WI38 (cell line): ENCODE data around the gene RNF208.
A peak's percentile ranks its signal among the peaks of the same experiment; 100 is the strongest.

ENCODE experiments used
- H3K4me3 ChIP-seq: 2 replicates; pipeline ENCODE4 v1.5.1; 2011; ENCODE audit warnings: low read depth, mild to moderate bottlenecking, control low read depth, low read length
- TF ChIP-seq, protein P1 (sequence below): IDR thresholded peaks from 2 replicates; pipeline ENCODE4 v1.5.1; 2012; ENCODE audit warnings: low read depth, mild to moderate bottlenecking, control low read depth, low read length

Gene RNF208

DNA sequence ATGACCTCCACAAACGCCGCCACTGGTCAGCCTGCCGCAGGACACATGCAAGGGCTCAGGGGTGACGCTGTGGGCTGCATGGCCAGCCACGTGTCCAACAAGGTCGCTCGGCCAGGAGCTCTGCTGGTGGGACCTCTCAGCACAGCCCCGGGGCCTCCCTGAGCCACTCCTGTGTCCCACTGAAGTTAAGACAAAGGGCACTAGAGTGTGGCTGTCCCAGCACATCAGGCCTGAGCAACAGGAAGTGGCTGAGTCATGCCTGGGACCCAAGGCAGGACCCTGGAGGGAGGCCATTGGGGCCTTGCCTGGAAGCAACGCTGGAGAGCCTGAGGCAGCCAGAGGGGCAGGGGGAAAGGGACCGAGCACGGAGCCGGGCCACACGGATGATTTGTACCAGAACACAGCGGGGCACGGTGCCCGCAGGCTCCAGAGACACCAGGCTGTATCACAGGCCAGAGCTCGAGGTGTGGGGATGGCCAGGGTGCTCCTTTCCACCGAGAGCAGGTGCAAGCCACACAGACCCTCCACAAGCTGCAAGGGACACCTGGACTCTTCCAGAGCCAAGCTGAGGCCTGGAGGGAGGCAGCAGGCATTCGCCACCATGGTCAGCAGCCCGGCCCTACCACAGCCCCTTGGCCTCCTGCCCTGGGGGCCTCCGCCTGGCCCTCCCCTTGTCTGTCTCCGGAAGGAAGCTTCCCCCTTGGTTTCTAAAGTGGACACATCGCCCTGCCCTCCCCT, 43.7 kb downstream of the RNF208 start:
- TF ChIP-seq, protein P1, sequence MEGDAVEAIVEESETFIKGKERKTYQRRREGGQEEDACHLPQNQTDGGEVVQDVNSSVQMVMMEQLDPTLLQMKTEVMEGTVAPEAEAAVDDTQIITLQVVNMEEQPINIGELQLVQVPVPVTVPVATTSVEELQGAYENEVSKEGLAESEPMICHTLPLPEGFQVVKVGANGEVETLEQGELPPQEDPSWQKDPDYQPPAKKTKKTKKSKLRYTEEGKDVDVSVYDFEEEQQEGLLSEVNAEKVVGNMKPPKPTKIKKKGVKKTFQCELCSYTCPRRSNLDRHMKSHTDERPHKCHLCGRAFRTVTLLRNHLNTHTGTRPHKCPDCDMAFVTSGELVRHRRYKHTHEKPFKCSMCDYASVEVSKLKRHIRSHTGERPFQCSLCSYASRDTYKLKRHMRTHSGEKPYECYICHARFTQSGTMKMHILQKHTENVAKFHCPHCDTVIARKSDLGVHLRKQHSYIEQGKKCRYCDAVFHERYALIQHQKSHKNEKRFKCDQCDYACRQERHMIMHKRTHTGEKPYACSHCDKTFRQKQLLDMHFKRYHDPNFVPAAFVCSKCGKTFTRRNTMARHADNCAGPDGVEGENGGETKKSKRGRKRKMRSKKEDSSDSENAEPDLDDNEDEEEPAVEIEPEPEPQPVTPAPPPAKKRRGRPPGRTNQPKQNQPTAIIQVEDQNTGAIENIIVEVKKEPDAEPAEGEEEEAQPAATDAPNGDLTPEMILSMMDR, result no peak
- no peak overlapping the region for H3K4me3 ChIP-seq

GRCh38 chr9:137176302-137177182, 45.5 kb downstream of the RNF208 start:
- no peak overlapping the region for H3K4me3 ChIP-seq
- TF ChIP-seq, protein P1, result peak; percentile 33; the same call in 1 of the 2 replicates

DNA sequence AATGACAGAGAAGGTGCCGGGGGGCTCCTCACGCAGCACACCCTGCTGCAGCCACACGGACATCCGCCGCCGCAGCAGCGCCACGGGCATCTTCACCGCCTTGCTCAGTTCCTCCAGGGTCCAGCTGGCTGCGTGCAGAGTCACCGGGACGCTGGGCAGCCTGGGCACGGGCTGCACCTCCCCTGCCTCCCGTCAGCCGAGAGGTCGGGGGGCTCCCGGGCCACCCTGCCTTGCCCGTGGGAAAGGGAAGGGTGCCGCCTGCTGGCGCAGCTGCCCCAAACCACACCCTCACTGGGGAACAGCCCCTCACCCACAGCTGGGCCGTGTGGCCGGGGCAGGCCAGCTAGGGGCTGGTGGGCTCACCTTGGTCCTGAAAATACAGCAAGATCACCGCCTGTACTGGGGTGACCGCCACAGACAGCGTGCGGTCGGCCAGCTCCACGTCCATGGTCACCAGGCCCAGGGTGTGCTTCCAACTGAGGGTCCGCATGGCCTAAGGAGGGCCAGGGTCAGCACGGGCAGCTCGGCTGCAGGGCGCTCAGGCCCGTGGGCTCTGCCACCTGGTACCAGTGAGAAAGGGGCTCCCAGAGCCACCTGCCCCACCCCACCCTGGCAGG, 46.6 kb downstream of the RNF208 start:
- TF ChIP-seq, protein P1, result no peak
- no peak overlapping the region for H3K4me3 ChIP-seq

DNA sequence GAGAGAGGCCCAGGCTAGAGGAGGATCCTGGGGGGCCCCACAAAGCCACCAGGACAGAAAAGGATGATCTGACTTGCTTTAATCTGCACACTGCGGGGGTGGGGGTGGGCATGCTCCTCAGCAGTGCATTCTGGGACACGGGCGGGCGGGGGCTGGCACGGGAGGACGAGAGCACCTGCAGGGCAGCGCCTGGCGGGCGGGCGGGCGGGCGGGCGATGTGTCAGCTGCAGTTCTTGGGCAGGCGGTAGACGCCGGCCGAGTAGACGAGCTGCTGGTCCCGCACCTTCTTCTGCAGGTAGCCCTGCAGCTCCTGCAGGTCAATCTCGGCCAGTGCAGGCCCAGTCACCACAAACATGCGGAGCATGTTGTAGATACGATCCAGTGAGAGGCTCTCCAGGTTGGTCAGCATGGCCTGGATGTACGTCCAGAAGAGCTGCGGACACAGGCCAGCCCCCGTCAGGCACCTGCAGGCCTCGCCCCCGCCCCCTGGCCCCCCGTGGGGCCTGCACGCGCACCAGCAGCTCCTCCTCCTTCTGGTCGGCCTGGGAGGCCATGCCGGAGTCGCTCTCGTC, 47.2 kb downstream of the RNF208 start:
- no peak overlapping the region for H3K4me3 ChIP-seq
- TF ChIP-seq, protein P1, result no peak

DNA sequence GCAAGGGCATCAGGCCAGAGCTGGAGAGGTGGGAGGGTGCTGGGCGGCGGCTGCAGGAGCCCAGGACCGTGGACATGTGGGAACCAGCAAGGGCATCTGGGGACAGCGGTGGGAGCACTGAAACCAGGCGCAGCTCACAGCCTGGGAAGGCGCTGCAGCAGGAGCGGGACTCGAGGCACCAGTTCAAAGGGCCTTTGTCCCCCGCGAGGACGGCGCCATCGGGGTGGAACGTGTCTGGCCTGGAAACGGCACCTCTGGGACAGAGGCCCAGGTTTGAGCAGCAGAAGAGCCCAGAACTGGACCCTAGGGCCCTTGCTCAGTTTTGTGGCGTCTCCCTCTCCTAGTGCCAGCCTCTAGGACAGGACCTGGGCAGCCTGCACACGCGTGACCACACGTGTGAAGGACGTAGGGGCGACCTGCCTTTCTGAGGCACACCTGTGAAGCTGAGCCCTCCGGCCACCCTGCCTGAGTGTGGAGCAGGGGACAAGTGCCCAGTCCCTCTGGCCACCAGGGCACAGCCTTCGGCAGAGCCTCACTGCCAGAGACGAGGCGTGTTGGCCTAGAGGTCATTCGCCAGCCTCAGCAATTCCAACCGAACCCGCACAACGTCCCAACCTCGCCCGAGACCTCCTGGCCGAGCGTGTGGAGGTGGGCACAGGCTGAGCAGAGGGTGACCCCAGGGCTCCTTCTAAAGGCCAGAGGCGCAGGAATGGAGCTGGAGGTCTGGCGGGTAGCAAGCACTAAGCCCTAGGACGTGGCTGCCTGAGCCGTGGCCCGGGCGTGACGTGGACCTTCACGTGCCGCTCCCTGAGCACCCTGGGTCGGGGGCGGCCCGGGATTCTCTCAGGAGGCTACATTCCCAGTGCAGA, 48.0 kb downstream of the RNF208 start:
- no peak overlapping the region for H3K4me3 ChIP-seq
- TF ChIP-seq, protein P1, result no peak

DNA sequence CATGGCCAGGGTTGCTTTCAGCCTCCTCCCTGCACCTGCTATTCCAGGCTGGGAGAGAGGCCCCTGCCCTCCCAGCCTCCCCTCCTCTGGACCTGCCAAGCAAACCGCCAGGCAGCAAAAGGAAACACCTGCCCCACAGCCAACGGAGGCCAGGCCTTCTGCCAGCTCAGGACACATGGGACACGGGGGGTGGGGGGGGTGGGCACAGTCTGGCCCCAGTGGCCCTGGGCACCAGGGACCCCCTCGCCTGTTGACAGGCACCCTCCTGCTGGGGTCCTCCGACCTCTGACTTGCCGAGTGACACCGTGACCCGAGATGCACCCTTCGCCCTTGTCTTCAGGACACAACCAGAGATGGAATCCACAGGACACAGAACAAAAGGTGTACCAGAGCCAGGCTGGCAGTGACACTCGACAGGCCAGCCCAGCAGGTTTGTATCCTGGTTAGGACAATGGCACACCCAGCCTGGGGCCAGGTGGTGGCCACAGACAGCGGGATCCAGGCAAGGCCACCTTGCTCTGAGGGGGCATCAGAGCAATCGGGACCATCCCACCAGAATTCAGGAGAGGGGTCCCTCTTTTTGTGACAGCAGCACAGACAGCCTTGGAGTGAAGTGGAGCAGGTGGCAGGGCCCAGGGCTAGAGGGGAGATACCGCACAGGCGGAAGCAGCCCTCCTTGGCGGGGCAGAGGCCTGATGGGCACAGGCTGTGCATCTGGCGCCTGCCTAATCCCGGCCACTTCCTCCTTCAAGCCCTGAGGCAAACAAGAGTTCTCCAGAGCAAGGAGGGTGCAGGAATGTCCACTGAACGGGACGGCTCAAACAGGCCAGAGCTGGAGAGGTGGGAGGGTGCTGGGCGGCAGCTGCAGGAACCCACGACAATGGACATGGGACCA, 48.9 kb downstream of the RNF208 start:
- TF ChIP-seq, protein P1, result no peak
- H3K4me3 ChIP-seq, result no peak overlapping the region
